Activated CD4-positive, alpha-beta memory T cell treated with anti-CD3 and anti-CD28 coated beads for 36 hours (primary cell): Measurements from ENCODE around the gene IFT81. TPM values are rescaled to one million over a fixed set of nuclear protein-coding genes. Genes with fewer than 3 reads are reported as not detected.
"Not testable (repeated sequence)": the region's sequence is repeated elsewhere in the genome, so short reads cannot be mapped to it uniquely, and the experiment has no call there.

Experiments
- CTCF ChIA-PET: fragments of 350-600 bp; sonication (Branson Sonifier 250); formaldehyde crosslinking; loops from one replicate; lab custom pipeline; 2021; ENCODE audit warnings: antibody characterized with exemption, inconsistent platforms; lab: Charles Lee
- POLR2A ChIA-PET: fragments of 350-600 bp; sonication (Branson Sonifier 250); formaldehyde crosslinking; loops from one replicate; lab custom pipeline; 2021; ENCODE audit warnings: antibody characterized with exemption; lab: Charles Lee
- DNase-seq: peaks from one replicate; pipeline ENCODE4 v3.0.0-alpha.2; 2020
- H3K27ac Mint-ChIP-seq: one replicate; pipeline ENCODE4 v1.8.0; 2021; ENCODE audit warnings: mixed read lengths
- H3K27me3 Mint-ChIP-seq: one replicate; pipeline ENCODE4 v1.8.0; 2021; ENCODE audit warnings: mixed read lengths
- H3K36me3 Mint-ChIP-seq: one replicate; pipeline ENCODE4 v1.8.0; 2021; ENCODE audit warnings: mixed read lengths
- H3K4me1 Mint-ChIP-seq: one replicate; pipeline ENCODE4 v1.8.0; 2021; ENCODE audit warnings: low read depth, mixed read lengths
- H3K4me3 Mint-ChIP-seq: one replicate; pipeline ENCODE4 v1.8.0; 2021; ENCODE audit warnings: mild to moderate bottlenecking, mixed read lengths
- H3K9me3 Mint-ChIP-seq: one replicate; pipeline ENCODE4 v1.8.0; 2021; ENCODE audit warnings: mixed read lengths
- intact Hi-C: fragments of 100-400 bp; cut with micrococcal nuclease; formaldehyde crosslinking; loops from one replicate; pipeline ENCODE4 v1.15.1; 2023
- total RNA-seq, 2 experiments: library from RNA; stranded (reverse); gene quantifications; one replicate each; pipeline ENCODE4 v1.2.3, GENCODE V29; 2021

Gene IFT81
- total RNA-seq, 2 experiments from 2014 or later: 2.9 to 3.4 TPM

GRCh38 chr12:110109037-110109836 lies 14.9 kb upstream of the IFT81 start:
- Mint-ChIP-seq H3K4me3 (no peak overlapping the region), H3K27me3 (peaks cover 3% of the 10 kb centered on the region), H3K9me3 (no peaks in the 10 kb centered on the region), H3K4me1 (no peaks in the 10 kb centered on the region), H3K36me3 (no peaks in the 10 kb centered on the region), H3K27ac (no peak overlapping the region)
- ChIA-PET CTCF (no interaction called here), POLR2A (no interaction called here)
- intact Hi-C loops: no loop called here
- no peak for DNase-seq

GRCh38 chr12:110109837-110110535 lies 14.2 kb upstream of the IFT81 start:
- Mint-ChIP-seq H3K36me3 (no peaks in the 10 kb centered on the region), H3K27ac (no peak overlapping the region), H3K4me1 (no peaks in the 10 kb centered on the region), H3K4me3 (no peak overlapping the region), H3K9me3 (no peaks in the 10 kb centered on the region), H3K27me3 (peaks cover 3% of the 10 kb centered on the region)
- CTCF ChIA-PET: interaction anchor here (1.4 kb wide), 1 partner anchor 15 kb away, joined by 3 read pairs; no protein-coding TSS in a partner anchor
- intact Hi-C loops: no loop called here
- no peak for DNase-seq
- POLR2A ChIA-PET: no interaction called here

DNA sequence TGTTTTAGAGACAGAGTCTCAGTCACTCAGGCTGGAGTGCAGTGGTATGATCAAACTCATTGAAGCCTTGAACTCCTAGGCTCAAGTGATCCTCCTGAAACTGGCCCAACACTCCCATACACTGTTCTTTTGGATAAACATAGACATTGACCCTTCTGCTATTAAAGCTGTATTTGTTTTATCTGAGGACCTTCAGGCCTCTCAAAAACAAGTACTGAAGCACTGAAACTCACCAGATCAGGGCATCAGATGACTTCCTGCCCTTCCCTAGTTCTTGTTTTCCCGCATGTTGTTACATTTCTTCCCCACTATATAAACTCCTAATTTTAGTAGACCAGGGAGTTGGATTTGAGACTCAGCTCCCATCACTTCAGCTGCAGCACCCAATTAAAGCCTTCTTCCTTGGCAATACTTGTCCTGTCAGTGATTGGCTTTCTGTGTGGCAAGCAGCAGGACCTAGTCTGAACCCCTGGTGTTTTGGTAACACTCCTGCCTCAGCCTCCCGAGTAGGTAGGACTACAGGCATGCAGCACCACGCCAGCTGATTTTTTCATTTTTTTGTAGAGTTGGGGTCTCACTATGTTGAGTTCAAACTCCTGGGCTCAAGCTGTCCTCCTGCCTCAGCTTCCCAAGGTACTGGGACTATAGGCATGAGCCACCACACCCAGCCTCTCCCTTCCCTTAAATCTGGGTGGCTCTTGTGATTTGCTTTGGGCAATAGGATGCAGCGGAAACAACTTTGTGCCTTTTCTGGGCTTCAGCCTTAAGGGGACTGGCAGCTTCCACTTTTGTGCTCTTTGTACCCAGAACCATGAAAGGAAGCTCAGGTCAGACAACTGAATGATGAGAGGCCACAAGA lies 12.5 kb upstream of the IFT81 start:
- intact Hi-C loops: no loop called here
- no peak for DNase-seq
- no peaks in the 10 kb centered on the region for H3K4me1 Mint-ChIP-seq
- H3K36me3 Mint-ChIP-seq: no peaks in the 10 kb centered on the region
- no peaks in the 10 kb centered on the region for H3K9me3 Mint-ChIP-seq
- CTCF ChIA-PET: interaction anchor here (0.8 to 1.4 kb wide), 2 partner anchors 10 to 17 kb away, joined by 3 to 4 read pairs; no protein-coding TSS in a partner anchor
- no peak overlapping the region for H3K4me3 Mint-ChIP-seq
- POLR2A ChIA-PET: no interaction called here
- no peak overlapping the region for H3K27ac Mint-ChIP-seq
- peaks cover 3% of the 10 kb centered on the region for H3K27me3 Mint-ChIP-seq

- intact Hi-C loops: no loop called here
- H3K4me3 Mint-ChIP-seq: no peak overlapping the region
- H3K4me1 Mint-ChIP-seq: no peaks in the 10 kb centered on the region
- no peaks in the 10 kb centered on the region for H3K9me3 Mint-ChIP-seq
- DNase-seq: no peak
- H3K36me3 Mint-ChIP-seq: no peaks in the 10 kb centered on the region
- H3K27me3 Mint-ChIP-seq: peaks cover 3% of the 10 kb centered on the region
- CTCF ChIA-PET: no interaction called here
- no peak overlapping the region for H3K27ac Mint-ChIP-seq
- POLR2A ChIA-PET: no interaction called here
Measured at GRCh38 chr12:110112335-110112660, 11.9 kb upstream of the IFT81 start.

GRCh38 chr12:110114528-110114937 lies 9.6 kb upstream of the IFT81 start:
- no peak for DNase-seq
- POLR2A ChIA-PET: no interaction called here
- H3K27me3 Mint-ChIP-seq: peaks cover 1% of the 10 kb centered on the region
- no peaks in the 10 kb centered on the region for H3K9me3 Mint-ChIP-seq
- no peaks in the 10 kb centered on the region for H3K4me1 Mint-ChIP-seq
- H3K4me3 Mint-ChIP-seq: no peak overlapping the region
- H3K27ac Mint-ChIP-seq: no peak overlapping the region
- no peaks in the 10 kb centered on the region for H3K36me3 Mint-ChIP-seq
- intact Hi-C loops: no loop called here
- CTCF ChIA-PET: interaction anchor here (0.6 to 3.4 kb wide), 3 partner anchors 12 to 186 kb away, joined by 3 to 14 read pairs (median 4); no protein-coding TSS in a partner anchor

DNA sequence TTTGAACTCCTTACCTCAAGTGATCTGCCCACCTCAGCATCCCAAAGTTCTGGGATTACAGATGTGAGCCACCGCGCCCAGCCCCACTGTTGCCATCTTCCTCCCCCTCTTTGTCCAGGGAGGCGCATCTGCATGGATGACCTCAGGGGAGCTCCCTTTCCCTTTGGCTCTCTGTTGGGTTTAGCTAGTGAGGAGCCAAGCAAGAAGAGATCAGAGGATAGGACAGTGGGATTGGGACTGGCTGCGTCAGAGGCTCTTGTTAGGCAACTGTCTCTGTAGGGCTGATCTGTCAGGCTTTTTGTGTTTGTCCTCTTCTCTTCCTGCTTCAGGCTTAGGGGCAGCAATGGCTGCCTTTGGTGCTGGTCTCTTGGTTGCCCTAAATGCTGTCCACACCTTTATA lies 8.5 kb upstream of the IFT81 start:
- Mint-ChIP-seq H3K27me3 (peaks cover 2% of the 10 kb centered on the region), H3K4me3 (no peak overlapping the region), H3K27ac (no peak overlapping the region), H3K4me1 (no peaks in the 10 kb centered on the region), H3K9me3 (no peaks in the 10 kb centered on the region), H3K36me3 (no peaks in the 10 kb centered on the region)
- ChIA-PET CTCF (interaction anchor here (1.3 to 3.4 kb wide), 2 partner anchors 14 to 316 kb away, joined by 8 to 14 read pairs; no protein-coding TSS in a partner anchor), POLR2A (no interaction called here)
- no peak for DNase-seq
- intact Hi-C loops: no loop called here

- ChIA-PET POLR2A (interaction anchor here (0.5 kb wide), 1 partner anchor 1404 kb away, joined by 3 read pairs; no protein-coding TSS in a partner anchor), CTCF (interaction anchor here (3.4 kb wide), 1 partner anchor 15 kb away, joined by 14 read pairs; no protein-coding TSS in a partner anchor)
- intact Hi-C loops: no loop called here
- DNase-seq: no peak
- H3K27ac Mint-ChIP-seq: no peak overlapping the region
- H3K9me3 Mint-ChIP-seq: no peaks in the 10 kb centered on the region
- H3K36me3 Mint-ChIP-seq: no peaks in the 10 kb centered on the region
- H3K27me3 Mint-ChIP-seq: peaks cover 2% of the 10 kb centered on the region
- H3K4me3 Mint-ChIP-seq: no peak overlapping the region
- no peaks in the 10 kb centered on the region for H3K4me1 Mint-ChIP-seq
Measured at GRCh38 chr12:110116623-110117022, 7.5 kb upstream of the IFT81 start.

DNA sequence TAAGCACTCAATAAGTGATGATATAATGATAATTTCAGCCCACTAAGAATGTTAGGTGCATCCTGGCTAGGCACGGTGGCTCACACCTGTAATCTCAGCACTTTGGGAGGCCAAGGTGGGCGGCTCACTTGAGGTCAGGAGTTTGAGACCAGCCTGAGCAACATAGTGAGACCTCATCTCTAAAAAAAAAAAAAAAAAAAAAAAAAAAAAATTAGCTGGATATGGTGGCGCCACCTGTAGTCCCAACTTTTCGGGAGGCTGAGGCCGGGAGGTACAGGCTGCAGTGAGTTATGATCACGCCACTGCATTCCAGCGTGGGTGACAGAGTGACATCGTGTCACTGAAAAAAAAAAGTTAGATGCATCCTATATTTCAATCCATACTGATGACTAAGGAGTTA lies 6.9 kb upstream of the IFT81 start:
- H3K4me3 Mint-ChIP-seq, H3K4me1 Mint-ChIP-seq, H3K9me3 Mint-ChIP-seq, DNase-seq, H3K27me3 Mint-ChIP-seq, H3K36me3 Mint-ChIP-seq, intact Hi-C loops, POLR2A ChIA-PET, H3K27ac Mint-ChIP-seq: not testable (repeated sequence)
- CTCF ChIA-PET: interaction anchor here (3.4 kb wide), 1 partner anchor 15 kb away, joined by 14 read pairs; no protein-coding TSS in a partner anchor

DNA sequence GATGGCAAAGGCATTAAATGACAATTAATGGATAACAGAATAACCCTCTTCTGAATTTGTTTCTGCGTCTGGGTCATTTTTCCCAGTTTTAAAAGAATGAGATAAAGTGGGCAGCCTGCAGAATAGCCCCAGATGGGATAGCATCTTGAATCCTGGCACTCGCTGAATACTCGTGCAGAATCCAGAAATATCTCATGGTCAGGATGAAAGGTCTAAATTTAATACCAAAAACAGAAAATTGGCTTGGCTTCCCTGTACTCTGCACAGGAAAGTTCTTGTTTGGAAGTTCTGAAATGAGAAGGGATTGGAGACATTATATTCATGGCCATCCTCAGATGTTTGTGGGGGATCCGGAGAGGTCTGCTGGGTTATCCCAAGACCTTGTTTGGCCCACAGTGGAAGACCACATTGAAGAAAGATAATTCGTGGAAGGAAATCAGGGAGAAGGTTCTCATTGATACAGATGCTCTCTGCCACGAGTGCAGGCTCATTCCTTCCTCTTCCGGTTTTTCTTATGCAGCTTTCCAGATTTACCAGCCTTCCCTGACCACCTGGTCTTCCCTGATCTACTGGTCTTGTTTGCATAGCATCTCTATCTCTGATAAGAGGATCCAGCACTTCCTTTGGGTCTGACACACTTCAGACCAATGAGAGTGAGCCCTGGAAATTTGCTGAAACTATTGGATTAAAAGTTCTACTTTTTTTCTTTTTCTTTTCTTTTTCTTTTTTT lies 6.0 kb upstream of the IFT81 start:
- no peak for DNase-seq
- peaks cover 2% of the 10 kb centered on the region for H3K27me3 Mint-ChIP-seq
- no peaks in the 10 kb centered on the region for H3K4me1 Mint-ChIP-seq
- ChIA-PET POLR2A (no interaction called here), CTCF (no interaction called here)
- intact Hi-C loops: no loop called here
- no peak overlapping the region for H3K4me3 Mint-ChIP-seq
- H3K27ac Mint-ChIP-seq: no peak overlapping the region
- no peaks in the 10 kb centered on the region for H3K36me3 Mint-ChIP-seq
- no peaks in the 10 kb centered on the region for H3K9me3 Mint-ChIP-seq

- H3K36me3 Mint-ChIP-seq: no peaks in the 10 kb centered on the region
- H3K4me1 Mint-ChIP-seq: peaks cover 7% of the 10 kb centered on the region
- no peak overlapping the region for H3K27ac Mint-ChIP-seq
- peaks cover 2% of the 10 kb centered on the region for H3K27me3 Mint-ChIP-seq
- no peak for DNase-seq
- no peak overlapping the region for H3K4me3 Mint-ChIP-seq
- intact Hi-C loops: no loop called here
- ChIA-PET POLR2A (no interaction called here), CTCF (interaction anchor here (1.5 kb wide), 1 partner anchor 23 kb away, joined by 6 read pairs; no protein-coding TSS in a partner anchor)
- no peaks in the 10 kb centered on the region for H3K9me3 Mint-ChIP-seq
Measured at GRCh38 chr12:110122929-110123328, 1.2 kb upstream of the IFT81 start.

GRCh38 chr12:110123919-110124268 lies 263 bp upstream of the IFT81 start:
- Mint-ChIP-seq H3K27ac (peak overlapping the region; percentile 42), H3K9me3 (no peaks in the 10 kb centered on the region), H3K4me3 (peak overlapping the region; percentile 42), H3K4me1 (peaks cover 7% of the 10 kb centered on the region), H3K36me3 (no peaks in the 10 kb centered on the region), H3K27me3 (peaks cover 2% of the 10 kb centered on the region)
- ChIA-PET POLR2A (interaction anchor here (0.6 to 1.2 kb wide), 2 partner anchors 156 to 344 kb away, joined by 3 to 7 read pairs; partner anchors contain the start of gene GPN3), CTCF (interaction anchor here (0.9 to 1.5 kb wide), 5 partner anchors 11 to 308 kb away, joined by 3 to 6 read pairs (median 3); partner anchors contain the start of gene GIT2)
- no peak for DNase-seq
- intact Hi-C loops: loop anchor here (1.0 kb wide), 1 partner anchor 157 kb away; the partner anchor contains the start of gene ATP2A2
